Measurements from ENCODE around the gene R3HCC1L. TPM values are rescaled to one million over a fixed set of nuclear protein-coding genes. Genes with fewer than 3 reads are reported as not detected.

Gene R3HCC1L
- polyA plus RNA-seq, 2 donors: 4.9 to 7.4 TPM

GRCh38 chr10:98267069-98267893, 132.8 kb downstream of the R3HCC1L start:
- Histone ChIP-seq H3K4me1 (ENCODE audit: control insufficient read depth in 2 of 2, insufficient read depth in 2 of 2, low read length in 1 of 2) (peaks cover 3 to 14% of the 10 kb centered on the region in 2 donors), H3K27ac (ENCODE audit: low read depth in 2 of 2, low read length in 1 of 2) (peak overlapping the region; percentile 15 to 81), H3K9me3 (ENCODE audit: control insufficient read depth in 2 of 2, insufficient read depth in 1 of 2, low read depth in 1 of 2, low read length in 1 of 2) (no peaks in the 10 kb centered on the region), H3K4me3 (ENCODE audit: low read depth in 1 of 2, low read length in 2 of 2) (peak overlapping the region; percentile 10 to 45), H3K36me3 (ENCODE audit: control insufficient read depth in 2 of 2, insufficient read depth in 2 of 2, low read length in 1 of 2) (no peaks in the 10 kb centered on the region), H3K27me3 (ENCODE audit: control insufficient read depth in 1 of 2, insufficient read depth in 2 of 2, low read length in 2 of 2) (no peaks in the 10 kb centered on the region)
- WGBS, 2 donors: 64 to 69% methylated on average over 22 of the region's 22 CpGs

- peaks cover 3 to 14% of the 10 kb centered on the region in 2 donors for H3K4me1 ChIP-seq (ENCODE audit: control insufficient read depth in 2 of 2, insufficient read depth in 2 of 2, low read length in 1 of 2)
- H3K27ac ChIP-seq (ENCODE audit: low read depth in 2 of 2, low read length in 1 of 2): peak within 1 kb of the TSS; percentile 43 to 81
- WGBS, 2 donors: 7 to 15% methylated on average over 27 to 72 of the region's 75 CpGs
- H3K4me3 ChIP-seq (ENCODE audit: low read depth in 1 of 2, low read length in 2 of 2): peak within 1 kb of the TSS; percentile 22 to 45
- H3K9me3 ChIP-seq (ENCODE audit: control insufficient read depth in 2 of 2, insufficient read depth in 1 of 2, low read depth in 1 of 2, low read length in 1 of 2): no peaks in the 10 kb centered on the region
- no peaks in the 10 kb centered on the region for H3K27me3 ChIP-seq (ENCODE audit: control insufficient read depth in 1 of 2, insufficient read depth in 2 of 2, low read length in 2 of 2)
- no peaks in the 10 kb centered on the region for H3K36me3 ChIP-seq (ENCODE audit: control insufficient read depth in 2 of 2, insufficient read depth in 2 of 2, low read length in 1 of 2)
Measured at GRCh38 chr10:98267894-98268693, 133.6 kb downstream of the R3HCC1L start, which contains the start of gene LOXL4. Gene LOXL4 (minus strand): TSS chr10:98268194. CDS start chr10:98263019, 5,175 bp downstream.

- Histone ChIP-seq H3K36me3 (ENCODE audit: control insufficient read depth in 2 of 2, insufficient read depth in 2 of 2, low read length in 1 of 2) (no peaks in the 10 kb centered on the region), H3K27me3 (ENCODE audit: control insufficient read depth in 1 of 2, insufficient read depth in 2 of 2, low read length in 2 of 2) (no peaks in the 10 kb centered on the region), H3K9me3 (ENCODE audit: control insufficient read depth in 2 of 2, insufficient read depth in 1 of 2, low read depth in 1 of 2, low read length in 1 of 2) (no peaks in the 10 kb centered on the region), H3K4me1 (ENCODE audit: control insufficient read depth in 2 of 2, insufficient read depth in 2 of 2, low read length in 1 of 2) (peaks cover 3 to 14% of the 10 kb centered on the region in 2 donors), H3K27ac (ENCODE audit: low read depth in 2 of 2, low read length in 1 of 2) (peak overlapping the region; percentile 34 to 43), H3K4me3 (ENCODE audit: low read depth in 1 of 2, low read length in 2 of 2) (peak overlapping the region; percentile 22 to 45)
- 9 to 13% methylated on average over 17 of the region's 17 CpGs for WGBS, 2 donors
Measured at GRCh38 chr10:98268694-98269431, 134.4 kb downstream of the R3HCC1L start.

GRCh38 chr10:98269435-98269912, 135.0 kb downstream of the R3HCC1L start:
- peak overlapping the region in 1 of 2 donors; percentile 34 for H3K27ac ChIP-seq (ENCODE audit: low read depth in 2 of 2, low read length in 1 of 2)
- no peaks in the 10 kb centered on the region for H3K36me3 ChIP-seq (ENCODE audit: control insufficient read depth in 2 of 2, insufficient read depth in 2 of 2, low read length in 1 of 2)
- no peak overlapping the region for H3K4me3 ChIP-seq (ENCODE audit: low read depth in 1 of 2, low read length in 2 of 2)
- peaks cover 3 to 14% of the 10 kb centered on the region in 2 donors for H3K4me1 ChIP-seq (ENCODE audit: control insufficient read depth in 2 of 2, insufficient read depth in 2 of 2, low read length in 1 of 2)
- no peaks in the 10 kb centered on the region for H3K9me3 ChIP-seq (ENCODE audit: control insufficient read depth in 2 of 2, insufficient read depth in 1 of 2, low read depth in 1 of 2, low read length in 1 of 2)
- no peaks in the 10 kb centered on the region for H3K27me3 ChIP-seq (ENCODE audit: control insufficient read depth in 1 of 2, insufficient read depth in 2 of 2, low read length in 2 of 2)
- 14 to 25% methylated on average over 8 of the region's 8 CpGs for WGBS, 2 donors

GRCh38 chr10:98270073-98270740, 135.8 kb downstream of the R3HCC1L start:
- no peaks in the 10 kb centered on the region for H3K27me3 ChIP-seq (ENCODE audit: control insufficient read depth in 1 of 2, insufficient read depth in 2 of 2, low read length in 2 of 2)

GRCh38 chr10:98270786-98271185, 136.3 kb downstream of the R3HCC1L start:
- no peak overlapping the region for H3K27ac ChIP-seq (ENCODE audit: low read depth in 2 of 2, low read length in 1 of 2)
- no peak overlapping the region for H3K4me3 ChIP-seq (ENCODE audit: low read depth in 1 of 2, low read length in 2 of 2)
- no peaks in the 10 kb centered on the region for H3K9me3 ChIP-seq (ENCODE audit: control insufficient read depth in 2 of 2, insufficient read depth in 1 of 2, low read depth in 1 of 2, low read length in 1 of 2)
- WGBS, 2 donors: 83 to 90% methylated on average over 2 of the region's 2 CpGs
- H3K36me3 ChIP-seq (ENCODE audit: control insufficient read depth in 2 of 2, insufficient read depth in 2 of 2, low read length in 1 of 2): no peaks in the 10 kb centered on the region
- H3K27me3 ChIP-seq (ENCODE audit: control insufficient read depth in 1 of 2, insufficient read depth in 2 of 2, low read length in 2 of 2): no peaks in the 10 kb centered on the region
- peaks cover 3 to 11% of the 10 kb centered on the region in 2 donors for H3K4me1 ChIP-seq (ENCODE audit: control insufficient read depth in 2 of 2, insufficient read depth in 2 of 2, low read length in 1 of 2)

More at GRCh38 chr10:98270073-98270740, 135.8 kb downstream of the R3HCC1L start:
- Histone ChIP-seq H3K4me1 (ENCODE audit: control insufficient read depth in 2 of 2, insufficient read depth in 2 of 2, low read length in 1 of 2) (peaks cover 3 to 14% of the 10 kb centered on the region in 2 donors), H3K4me3 (ENCODE audit: low read depth in 1 of 2, low read length in 2 of 2) (no peak overlapping the region), H3K27ac (ENCODE audit: low read depth in 2 of 2, low read length in 1 of 2) (no peak overlapping the region), H3K36me3 (ENCODE audit: control insufficient read depth in 2 of 2, insufficient read depth in 2 of 2, low read length in 1 of 2) (no peaks in the 10 kb centered on the region), H3K9me3 (ENCODE audit: control insufficient read depth in 2 of 2, insufficient read depth in 1 of 2, low read depth in 1 of 2, low read length in 1 of 2) (no peaks in the 10 kb centered on the region)
- WGBS, 2 donors: 57 to 63% methylated on average over 10 of the region's 10 CpGs

GRCh38 chr10:98272245-98272644, 137.8 kb downstream of the R3HCC1L start:
- H3K27ac ChIP-seq (ENCODE audit: low read depth in 2 of 2, low read length in 1 of 2): no peak overlapping the region
- 86 to 89% methylated on average over 8 of the region's 8 CpGs for WGBS, 2 donors
- peaks cover 3 to 9% of the 10 kb centered on the region in 2 donors for H3K4me1 ChIP-seq (ENCODE audit: control insufficient read depth in 2 of 2, insufficient read depth in 2 of 2, low read length in 1 of 2)
- H3K4me3 ChIP-seq (ENCODE audit: low read depth in 1 of 2, low read length in 2 of 2): no peak overlapping the region
- no peaks in the 10 kb centered on the region for H3K9me3 ChIP-seq (ENCODE audit: control insufficient read depth in 2 of 2, insufficient read depth in 1 of 2, low read depth in 1 of 2, low read length in 1 of 2)
- no peaks in the 10 kb centered on the region for H3K36me3 ChIP-seq (ENCODE audit: control insufficient read depth in 2 of 2, insufficient read depth in 2 of 2, low read length in 1 of 2)
- no peaks in the 10 kb centered on the region for H3K27me3 ChIP-seq (ENCODE audit: control insufficient read depth in 1 of 2, insufficient read depth in 2 of 2, low read length in 2 of 2)

GRCh38 chr10:98272656-98273055, 138.2 kb downstream of the R3HCC1L start:
- Histone ChIP-seq H3K9me3 (ENCODE audit: control insufficient read depth in 2 of 2, insufficient read depth in 1 of 2, low read depth in 1 of 2, low read length in 1 of 2) (no peaks in the 10 kb centered on the region), H3K36me3 (ENCODE audit: control insufficient read depth in 2 of 2, insufficient read depth in 2 of 2, low read length in 1 of 2) (no peaks in the 10 kb centered on the region), H3K4me1 (ENCODE audit: control insufficient read depth in 2 of 2, insufficient read depth in 2 of 2, low read length in 1 of 2) (peaks cover 3 to 9% of the 10 kb centered on the region in 2 donors), H3K27me3 (ENCODE audit: control insufficient read depth in 1 of 2, insufficient read depth in 2 of 2, low read length in 2 of 2) (no peaks in the 10 kb centered on the region), H3K4me3 (ENCODE audit: low read depth in 1 of 2, low read length in 2 of 2) (no peak overlapping the region), H3K27ac (ENCODE audit: low read depth in 2 of 2, low read length in 1 of 2) (no peak overlapping the region)
- 84 to 86% methylated on average over 10 of the region's 10 CpGs for WGBS, 2 donors
